NCI-H1930 (cell line): ENCODE measurements around the gene PFN3.
"Not testable (repeated sequence)": the region's sequence is repeated elsewhere in the genome, so short reads cannot be mapped to it uniquely, and the experiment has no call there.

Experiments used
- DNase-seq, 2 experiments: peaks; one replicate each; lab custom pipeline; 2025; lab: John Stamatoyannopoulos, UW

PFN3 gene

DNA sequence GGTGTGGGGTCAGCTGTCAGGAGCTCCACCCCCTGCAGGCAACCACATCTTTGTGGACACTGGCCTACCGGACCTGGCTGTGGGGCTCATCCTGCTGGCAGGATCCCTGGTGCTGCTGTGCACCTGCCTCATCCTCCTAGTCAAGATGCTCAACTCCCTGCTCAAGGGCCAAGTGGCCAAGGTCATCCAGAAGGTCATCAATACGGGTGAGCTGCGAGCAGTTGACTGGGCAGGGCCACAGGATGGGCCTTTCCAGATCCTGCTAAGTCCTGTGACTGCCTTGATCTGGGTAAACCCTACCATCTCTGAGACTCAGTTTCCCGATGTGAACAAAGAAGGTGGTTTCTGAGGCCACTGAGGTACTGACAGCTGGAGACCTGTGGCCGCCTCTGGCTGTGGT is 6.5 kb downstream of the PFN3 start:
- no peak for DNase-seq

DNA sequence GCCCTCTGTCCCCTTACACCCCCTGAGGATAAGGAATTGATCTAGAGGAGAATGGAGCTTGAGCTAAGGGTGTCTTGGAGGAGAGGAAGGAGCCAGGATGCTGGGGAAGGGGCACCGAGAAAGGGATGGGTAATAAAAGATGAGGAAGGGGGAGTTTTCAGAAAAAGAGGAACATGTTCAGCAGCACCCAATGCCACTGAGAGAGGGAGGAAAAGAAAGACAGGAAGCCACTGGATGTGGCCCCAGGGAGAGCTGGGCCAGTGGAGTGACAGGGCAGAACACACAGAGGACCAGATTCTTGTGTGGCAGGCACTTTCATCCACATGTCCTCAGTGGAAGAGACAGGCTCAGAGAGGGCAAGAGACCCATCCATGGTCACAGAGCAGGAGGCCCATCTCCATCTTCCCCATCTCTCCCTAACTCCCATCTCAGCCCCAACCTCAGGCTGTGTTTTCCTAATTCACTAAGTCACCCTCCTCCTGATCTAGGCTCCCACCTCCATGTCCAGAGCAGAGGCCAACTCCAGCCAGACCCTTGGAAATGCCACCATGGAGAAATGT is 7.2 kb downstream of the PFN3 start:
- DNase-seq: no peak

- DNase-seq: no peak
These were observed 7.7 kb downstream of the PFN3 start for GRCh38 chr5:177392765-177393164.

- peak; percentile 52 to 67 for DNase-seq
These were observed 9.8 kb downstream of the PFN3 start for GRCh38 chr5:177390363-177391300.

DNA sequence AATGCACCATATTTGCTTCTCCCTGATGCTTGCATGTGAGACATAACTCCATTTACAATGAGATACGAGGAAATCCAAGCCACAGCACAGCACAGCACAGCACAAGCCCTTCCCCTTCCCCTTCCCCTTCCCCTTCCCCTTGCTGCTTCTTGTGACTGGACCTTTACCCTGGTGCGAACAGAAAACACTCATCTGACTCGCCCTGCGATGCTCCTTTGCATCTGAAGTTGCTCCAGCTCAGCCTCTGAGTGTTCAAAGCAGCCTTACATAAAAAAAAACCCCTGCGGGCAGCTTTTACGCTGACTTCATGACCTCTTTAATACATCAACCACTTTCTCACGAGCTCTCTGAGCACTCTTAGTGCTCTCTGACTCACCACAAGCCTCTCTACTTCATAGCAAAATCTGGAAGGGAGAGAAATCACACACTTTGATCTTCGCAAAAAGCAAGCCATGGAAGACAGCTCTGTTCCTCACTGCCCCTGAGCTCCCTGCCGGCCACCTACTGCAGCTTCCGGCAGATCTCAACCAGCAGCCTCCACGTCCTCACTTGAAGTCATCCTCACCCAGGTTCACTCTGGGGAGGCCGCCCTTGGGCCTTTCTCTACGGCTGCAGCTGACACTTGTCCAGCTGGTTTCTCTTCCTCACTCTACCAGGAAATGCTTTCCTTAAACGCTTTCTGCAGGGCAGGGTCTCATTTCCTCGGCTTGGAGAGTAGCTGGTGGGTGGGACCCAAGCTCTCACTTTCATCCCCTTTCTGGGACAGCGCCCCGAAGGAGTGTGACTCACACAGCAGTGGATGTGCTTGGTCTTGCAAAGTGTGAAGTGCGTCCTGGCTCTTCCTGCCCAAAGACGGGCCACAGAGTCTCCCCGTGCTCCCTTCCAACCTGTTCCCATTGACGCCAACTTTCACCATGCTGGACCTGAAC is 11.0 kb downstream of the PFN3 start:
- no peak for DNase-seq

GRCh38 chr5:177388521-177389052 is 11.9 kb downstream of the PFN3 start:
- no peak for DNase-seq

DNA sequence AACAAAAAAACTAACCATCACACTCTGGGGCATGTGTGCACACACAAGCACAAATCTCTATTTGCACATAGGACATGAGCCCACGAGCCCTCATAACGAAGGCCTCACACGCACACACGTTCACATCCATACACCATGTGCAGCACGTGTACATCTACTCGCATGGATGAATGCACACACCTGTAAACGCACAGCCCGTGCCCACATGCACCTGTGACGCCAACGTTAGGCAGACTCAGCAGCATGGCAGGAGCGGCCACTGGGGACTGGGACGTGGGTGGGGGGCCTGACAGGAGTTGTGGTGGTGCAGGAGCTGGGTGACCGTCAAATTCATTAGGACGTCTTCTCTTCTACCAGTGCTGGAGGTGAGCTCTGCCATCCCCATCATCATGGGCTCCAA is 13.1 kb downstream of the PFN3 start:
- DNase-seq: no peak

DNA sequence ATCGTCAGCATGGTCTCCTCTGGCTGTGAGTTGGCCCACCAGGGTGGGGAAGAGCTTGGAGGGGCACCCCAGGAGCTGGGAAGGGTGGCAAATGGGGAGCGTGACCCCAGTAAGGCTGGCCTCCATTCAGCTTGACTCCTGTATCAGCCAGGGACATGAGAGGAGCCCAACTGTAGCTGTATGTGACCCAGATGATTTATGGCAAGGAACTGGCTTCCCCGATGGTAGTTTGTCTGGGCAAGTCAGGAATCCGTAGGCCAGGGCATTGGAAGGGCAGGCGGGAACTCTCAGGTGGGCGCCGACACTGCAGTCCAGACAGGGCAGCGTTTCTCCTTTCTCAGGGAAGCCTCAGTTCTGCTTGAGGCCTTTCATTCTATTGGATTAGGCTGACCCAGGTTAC is 13.9 kb downstream of the PFN3 start:
- no peak for DNase-seq

DNA sequence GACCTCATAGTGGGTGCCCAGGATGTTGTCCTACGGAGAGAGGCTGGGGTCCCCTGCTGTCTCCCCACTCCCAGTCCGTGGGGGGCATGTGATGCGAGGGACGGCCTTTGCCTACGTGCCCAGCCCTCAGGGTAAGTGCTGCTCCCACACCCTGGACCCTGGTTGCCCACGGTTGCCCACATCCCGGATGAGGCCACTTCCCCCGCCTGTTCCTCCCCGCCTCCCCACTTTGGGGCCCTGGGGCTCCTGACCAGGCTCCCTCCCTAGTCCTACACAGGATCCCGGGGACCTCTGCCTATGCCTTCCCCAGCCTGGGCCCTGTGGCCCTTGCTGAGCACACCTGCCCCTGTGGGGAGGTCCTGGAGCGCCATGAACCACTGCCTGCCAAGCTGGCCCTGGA is 14.7 kb downstream of the PFN3 start:
- DNase-seq: no peak

GRCh38 chr5:177384134-177384533 is 16.3 kb downstream of the PFN3 start, which contains the start of gene SLC34A1:
Gene SLC34A1, plus strand, starts transcription at chr5:177384434. Its CDS starts 1,308 bp downstream, at chr5:177385742.
- no peak for DNase-seq

DNA sequence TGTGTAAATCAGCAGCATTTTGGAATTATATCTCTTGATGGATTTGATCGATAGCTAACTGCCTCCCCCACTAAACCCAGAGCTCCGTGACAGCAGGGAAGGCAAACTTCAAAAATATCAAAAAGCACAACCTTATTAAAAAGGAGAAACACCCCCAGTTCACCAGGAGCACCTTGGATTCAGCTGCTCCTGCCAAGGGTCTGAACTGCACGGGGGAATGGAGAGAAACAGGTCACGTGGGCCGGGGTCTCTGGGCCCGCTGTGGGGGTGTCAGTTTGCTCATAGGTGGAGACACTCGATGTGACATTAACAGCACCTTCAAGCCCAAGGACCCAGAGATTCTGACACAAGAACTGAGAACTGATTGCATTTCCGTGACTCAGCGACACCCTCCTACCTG is 17.3 kb downstream of the PFN3 start:
- no peak for DNase-seq

DNA sequence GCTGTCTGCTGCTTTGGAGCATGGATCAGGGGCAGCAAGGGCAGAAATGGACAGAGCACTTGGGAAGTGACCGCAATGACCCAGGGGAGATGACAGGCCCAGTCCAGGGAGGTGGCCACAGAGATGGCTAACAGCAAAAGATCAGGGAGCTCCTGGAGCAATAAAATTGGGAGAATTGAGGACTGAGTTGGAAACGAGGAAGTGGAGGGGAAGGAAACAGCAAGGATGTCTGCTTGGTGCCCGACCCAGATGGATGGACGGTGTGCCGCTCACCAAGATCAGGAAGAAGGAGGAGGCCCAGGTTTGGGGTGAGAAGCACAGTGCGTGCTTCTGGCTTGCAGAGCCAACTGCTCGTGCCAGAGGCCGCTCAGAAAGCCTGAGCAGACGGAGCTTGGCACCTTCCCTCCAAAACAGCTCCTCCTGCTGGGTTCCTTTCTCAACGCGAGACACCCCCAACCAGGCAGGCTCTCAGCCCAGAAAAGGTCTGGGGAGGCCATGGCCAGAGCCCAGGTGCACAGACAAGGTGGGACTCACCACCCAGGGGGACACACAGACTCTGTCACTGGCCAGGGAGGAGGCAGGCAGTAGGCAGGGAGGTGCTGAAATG is 17.9 kb downstream of the PFN3 start:
- no peak for DNase-seq

GRCh38 chr5:177380805-177381126 is 19.7 kb downstream of the PFN3 start:
- DNase-seq: no peak

- DNase-seq: no peak
These were observed 21.3 kb downstream of the PFN3 start for GRCh38 chr5:177378884-177379883.

DNA sequence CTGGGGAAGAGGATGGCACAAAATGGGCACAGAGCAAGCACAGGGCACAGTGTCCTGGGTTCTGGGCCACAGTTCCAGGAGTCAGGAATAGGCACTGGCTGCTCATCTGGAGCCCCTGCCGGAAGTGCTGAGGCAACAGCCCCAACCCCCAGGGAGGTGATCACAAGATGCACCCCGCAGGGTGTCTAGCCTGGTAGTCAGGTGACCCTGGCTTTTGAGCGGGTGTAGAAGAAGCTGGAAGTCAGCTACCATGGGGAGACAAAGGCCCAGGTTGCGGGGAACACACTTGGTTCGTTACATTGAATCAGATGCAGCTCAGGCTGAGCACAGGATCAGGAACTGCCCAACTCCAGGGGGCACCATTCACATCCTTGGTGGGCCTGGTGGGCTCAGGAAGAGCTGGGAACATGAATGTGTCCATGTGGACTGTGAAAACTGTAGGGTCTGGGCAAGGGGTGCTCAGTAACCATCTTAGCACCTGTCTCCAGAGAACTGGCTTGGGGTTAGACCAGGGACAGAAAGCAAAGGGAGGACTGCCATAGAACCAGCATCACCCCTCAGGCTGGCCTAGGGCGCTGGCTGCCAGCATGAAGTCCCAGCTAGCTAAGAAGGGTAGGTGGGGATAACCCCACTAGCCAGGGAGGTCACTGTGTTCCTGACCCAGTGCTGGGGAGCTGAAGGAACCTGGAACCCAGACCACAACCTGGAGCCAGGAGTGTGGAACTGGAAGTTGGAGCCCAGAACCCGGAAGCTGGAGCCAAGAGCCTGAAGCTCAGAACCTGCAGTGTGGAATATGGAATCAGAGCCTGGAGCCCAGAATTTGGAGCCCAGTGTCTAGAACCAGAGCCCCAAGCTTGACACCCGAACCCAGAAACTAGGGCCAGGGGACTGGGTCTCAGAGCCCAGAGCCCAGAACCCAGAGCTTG is 22.3 kb downstream of the PFN3 start:
- DNase-seq: no peak

DNA sequence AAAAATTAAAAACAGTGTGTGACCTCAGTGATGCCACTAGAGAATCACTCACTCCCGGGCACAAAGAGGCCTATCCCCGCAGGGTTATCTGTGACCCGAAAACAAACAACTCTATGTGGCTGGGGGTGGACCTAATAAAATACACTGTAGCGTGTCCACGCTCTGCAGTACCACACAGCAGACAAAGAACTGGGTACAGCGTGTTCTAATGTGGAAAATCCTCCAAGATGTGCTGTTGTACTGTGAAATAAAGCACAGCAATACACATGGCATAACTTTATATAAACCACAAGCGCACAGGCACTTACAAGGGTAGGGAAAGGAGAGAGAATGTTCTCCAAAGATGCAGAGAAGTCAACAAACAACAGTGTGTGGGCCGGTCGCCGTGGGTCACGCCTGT is 24.4 kb downstream of the PFN3 start:
- no peak for DNase-seq

DNA sequence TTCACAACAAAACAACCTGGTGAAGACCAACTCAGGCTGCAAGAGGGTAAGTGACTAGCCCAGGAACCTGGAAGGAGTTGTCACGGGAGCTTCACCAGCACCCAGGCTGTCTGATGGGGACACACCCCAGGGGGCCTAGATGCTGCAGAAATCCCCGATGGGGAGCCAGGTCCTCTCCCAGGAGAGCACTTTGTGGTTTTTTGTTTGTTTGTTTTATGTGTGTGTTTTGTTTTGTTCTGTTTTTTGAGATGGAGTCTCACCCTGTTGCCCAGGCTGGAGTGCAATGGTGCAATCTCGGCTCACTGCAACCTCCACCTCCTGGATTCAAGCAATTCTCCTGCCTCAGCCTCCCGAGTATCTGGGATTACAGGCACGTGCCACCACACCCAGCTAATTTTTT is 24.9 kb downstream of the PFN3 start:
- DNase-seq: not testable (repeated sequence)

GRCh38 chr5:177374211-177374610 is 26.2 kb downstream of the PFN3 start:
- DNase-seq: no peak

DNA sequence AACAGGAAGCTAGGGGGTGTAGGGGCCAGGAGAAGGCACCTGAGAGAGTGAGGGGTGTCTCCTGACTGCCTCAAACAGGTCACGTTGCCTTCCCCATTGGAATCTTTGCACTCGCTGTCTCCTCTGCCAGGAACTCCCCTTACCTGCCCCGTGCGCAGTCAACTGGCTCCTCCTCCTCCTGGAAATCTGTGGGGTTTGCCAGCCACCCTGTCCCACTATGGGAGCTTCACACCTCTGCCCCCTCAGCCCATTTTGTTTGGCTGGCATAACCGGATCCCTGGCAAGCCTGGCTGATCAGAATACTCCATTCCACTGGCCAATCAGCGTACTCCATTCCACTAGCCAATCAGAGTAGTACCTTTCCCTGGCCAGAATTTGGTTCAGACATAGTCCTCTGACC is 26.7 kb downstream of the PFN3 start:
- DNase-seq: no peak

GRCh38 chr5:177372910-177373309 is 27.6 kb downstream of the PFN3 start:
- DNase-seq: no peak
